ENCODE results near the gene MLKL.

Gene MLKL

GRCh38 chr16:74724820-74725549, 24.3 kb upstream of the MLKL start:
- no peak for TF ChIP-seq GATA3 (IDR thresholded peaks at IDR 0.05; ENCODE audit: low read depth, low read length)
- no peak for TF ChIP-seq GATA2 (IDR thresholded peaks at IDR 0.05; ENCODE audit: low read depth, low read length)

- TF ChIP-seq GATA2 (IDR thresholded peaks at IDR 0.05; ENCODE audit: low read depth, low read length) (no peak), GATA3 (IDR thresholded peaks at IDR 0.05; ENCODE audit: low read depth, low read length) (no peak)
These were observed 22.6 kb upstream of the MLKL start for GRCh38 chr16:74723256-74723655.

- TF ChIP-seq GATA2 (IDR thresholded peaks at IDR 0.05; ENCODE audit: low read depth, low read length) (no peak), GATA3 (IDR thresholded peaks at IDR 0.05; ENCODE audit: low read depth, low read length) (no peak)
These were observed 21.1 kb upstream of the MLKL start for GRCh38 chr16:74721716-74722115.

- TF ChIP-seq GATA3 (IDR thresholded peaks at IDR 0.05; ENCODE audit: low read depth, low read length) (no peak), GATA2 (IDR thresholded peaks at IDR 0.05; ENCODE audit: low read depth, low read length) (no peak)
These were observed 19.9 kb upstream of the MLKL start for GRCh38 chr16:74720579-74720978.

GRCh38 chr16:74718741-74719610, 18.3 kb upstream of the MLKL start:
- no peak for TF ChIP-seq GATA3 (IDR thresholded peaks at IDR 0.05; ENCODE audit: low read depth, low read length)
- TF ChIP-seq GATA2 (IDR thresholded peaks at IDR 0.05; ENCODE audit: low read depth, low read length) = no peak

- no peak for TF ChIP-seq GATA3 (IDR thresholded peaks at IDR 0.05; ENCODE audit: low read depth, low read length)
- TF ChIP-seq GATA2 (IDR thresholded peaks at IDR 0.05; ENCODE audit: low read depth, low read length) = no peak
These were observed 17.5 kb upstream of the MLKL start for GRCh38 chr16:74718140-74718539.

GRCh38 chr16:74717367-74717766, 16.7 kb upstream of the MLKL start:
- no peak for TF ChIP-seq GATA2 (IDR thresholded peaks at IDR 0.05; ENCODE audit: low read depth, low read length)
- no peak for TF ChIP-seq GATA3 (IDR thresholded peaks at IDR 0.05; ENCODE audit: low read depth, low read length)

GRCh38 chr16:74716355-74716754, 15.7 kb upstream of the MLKL start:
- no peak for TF ChIP-seq GATA3 (IDR thresholded peaks at IDR 0.05; ENCODE audit: low read depth, low read length)
- TF ChIP-seq GATA2 (IDR thresholded peaks at IDR 0.05; ENCODE audit: low read depth, low read length) = no peak

- TF ChIP-seq GATA3 (IDR thresholded peaks at IDR 0.05; ENCODE audit: low read depth, low read length) (no peak), GATA2 (IDR thresholded peaks at IDR 0.05; ENCODE audit: low read depth, low read length) (no peak)
These were observed 13.2 kb upstream of the MLKL start for GRCh38 chr16:74713876-74714275.

- TF ChIP-seq GATA3 (IDR thresholded peaks at IDR 0.05; ENCODE audit: low read depth, low read length) = no peak
These were observed 12.7 kb upstream of the MLKL start for GRCh38 chr16:74713325-74713724.

GRCh38 chr16:74711938-74712337, 11.3 kb upstream of the MLKL start:
- TF ChIP-seq GATA3 (IDR thresholded peaks at IDR 0.05; ENCODE audit: low read depth, low read length) (no peak), GATA2 (IDR thresholded peaks at IDR 0.05; ENCODE audit: low read depth, low read length) (no peak)

- no peak for TF ChIP-seq GATA2 (IDR thresholded peaks at IDR 0.05; ENCODE audit: low read depth, low read length)
- no peak for TF ChIP-seq GATA3 (IDR thresholded peaks at IDR 0.05; ENCODE audit: low read depth, low read length)
These were observed 9.7 kb upstream of the MLKL start for GRCh38 chr16:74710401-74710800.

- TF ChIP-seq GATA2 (IDR thresholded peaks at IDR 0.05; ENCODE audit: low read depth, low read length) (no peak), GATA3 (IDR thresholded peaks at IDR 0.05; ENCODE audit: low read depth, low read length) (no peak)
These were observed 8.8 kb upstream of the MLKL start for GRCh38 chr16:74709441-74709877.

- TF ChIP-seq GATA3 (IDR thresholded peaks at IDR 0.05; ENCODE audit: low read depth, low read length) = no peak
- TF ChIP-seq GATA2 (IDR thresholded peaks at IDR 0.05; ENCODE audit: low read depth, low read length) = no peak
These were observed 585 bp downstream of the MLKL start for GRCh38 chr16:74700116-74700437.

GRCh38 chr16:74699666-74700065, 996 bp downstream of the MLKL start:
- TF ChIP-seq GATA2 (IDR thresholded peaks at IDR 0.05; ENCODE audit: low read depth, low read length) (no peak), GATA3 (IDR thresholded peaks at IDR 0.05; ENCODE audit: low read depth, low read length) (no peak)
